ENCODE data around the gene ARHGEF10L. TPM values are rescaled to one million over a fixed set of nuclear protein-coding genes. Genes with fewer than 3 reads are reported as not detected.

ARHGEF10L gene
- total RNA-seq, 1 donor from 2014 or later = 57.9 TPM

GRCh38 chr1:17561247-17561548, 21.7 kb downstream of the ARHGEF10L start:
- DNase-seq = no peak
- Histone ChIP-seq H3K27me3 (ENCODE audit: low read depth) (no peaks in the 10 kb centered on the region), H3K36me3 (no peaks in the 10 kb centered on the region), H3K27ac (peak overlapping the region; percentile 72), H3K9me3 (no peaks in the 10 kb centered on the region), H3K4me1 (peaks cover 42% of the 10 kb centered on the region), H3K4me3 (peak overlapping the region; percentile 8)
- peak; percentile 7 to 15 for ATAC-seq
- intact Hi-C loops (cut with DNase I) = no loop called here
- TF ChIP-seq, protein P1, sequence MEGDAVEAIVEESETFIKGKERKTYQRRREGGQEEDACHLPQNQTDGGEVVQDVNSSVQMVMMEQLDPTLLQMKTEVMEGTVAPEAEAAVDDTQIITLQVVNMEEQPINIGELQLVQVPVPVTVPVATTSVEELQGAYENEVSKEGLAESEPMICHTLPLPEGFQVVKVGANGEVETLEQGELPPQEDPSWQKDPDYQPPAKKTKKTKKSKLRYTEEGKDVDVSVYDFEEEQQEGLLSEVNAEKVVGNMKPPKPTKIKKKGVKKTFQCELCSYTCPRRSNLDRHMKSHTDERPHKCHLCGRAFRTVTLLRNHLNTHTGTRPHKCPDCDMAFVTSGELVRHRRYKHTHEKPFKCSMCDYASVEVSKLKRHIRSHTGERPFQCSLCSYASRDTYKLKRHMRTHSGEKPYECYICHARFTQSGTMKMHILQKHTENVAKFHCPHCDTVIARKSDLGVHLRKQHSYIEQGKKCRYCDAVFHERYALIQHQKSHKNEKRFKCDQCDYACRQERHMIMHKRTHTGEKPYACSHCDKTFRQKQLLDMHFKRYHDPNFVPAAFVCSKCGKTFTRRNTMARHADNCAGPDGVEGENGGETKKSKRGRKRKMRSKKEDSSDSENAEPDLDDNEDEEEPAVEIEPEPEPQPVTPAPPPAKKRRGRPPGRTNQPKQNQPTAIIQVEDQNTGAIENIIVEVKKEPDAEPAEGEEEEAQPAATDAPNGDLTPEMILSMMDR (IDR thresholded peaks at IDR 0.05) = no peak

DNA sequence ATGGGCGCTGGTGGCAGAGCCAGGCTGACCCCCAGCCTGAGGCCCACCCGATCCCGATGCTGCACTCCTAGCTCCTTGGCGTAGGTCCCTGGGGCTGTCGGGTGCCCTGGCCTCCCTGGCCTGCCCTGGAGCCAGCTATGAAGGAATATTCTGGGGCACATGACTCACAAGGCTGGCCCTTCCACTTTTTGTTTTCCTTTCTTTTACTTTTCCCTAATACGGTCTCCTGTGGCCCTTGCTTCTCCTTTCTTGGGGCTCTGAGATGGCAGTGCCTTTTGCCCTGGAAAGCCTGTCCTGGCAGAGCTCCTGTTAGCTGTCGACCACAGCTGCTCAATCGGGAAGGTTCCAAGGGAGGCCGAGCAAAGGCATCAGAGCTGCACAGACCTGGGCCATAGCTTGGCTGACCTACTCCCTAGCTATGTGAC, 22.1 kb downstream of the ARHGEF10L start:
- peak overlapping the region; percentile 8 for H3K4me3 ChIP-seq
- H3K36me3 ChIP-seq = no peaks in the 10 kb centered on the region
- ATAC-seq = peak; percentile 51 to 63
- peak overlapping the region; percentile 72 for H3K27ac ChIP-seq
- TF ChIP-seq, protein P1 (IDR thresholded peaks at IDR 0.05) = no peak
- H3K27me3 ChIP-seq (ENCODE audit: low read depth) = no peaks in the 10 kb centered on the region
- intact Hi-C loops (cut with DNase I) = no loop called here
- H3K9me3 ChIP-seq = no peaks in the 10 kb centered on the region
- peaks cover 42% of the 10 kb centered on the region for H3K4me1 ChIP-seq
- DNase-seq = peak; percentile 56

DNA sequence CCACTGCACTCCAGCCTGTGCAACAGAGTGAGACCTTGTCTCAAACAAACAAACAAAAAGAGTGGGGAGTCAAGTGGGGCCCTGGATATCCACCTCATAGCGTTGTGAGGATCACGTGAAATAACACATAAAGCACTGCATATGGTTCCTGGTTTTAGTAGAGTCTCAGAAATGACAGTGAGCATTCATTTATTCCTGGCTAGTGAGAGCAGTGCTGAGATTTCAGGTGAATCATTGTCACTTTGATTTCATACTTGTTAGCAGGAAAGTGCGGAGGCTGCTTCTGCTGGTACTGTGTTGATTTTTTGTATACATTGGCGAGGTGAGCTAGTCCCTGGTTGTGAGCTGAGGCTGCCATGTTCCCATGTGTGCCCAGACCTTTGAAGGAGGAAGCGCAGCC, 22.9 kb downstream of the ARHGEF10L start:
- no peaks in the 10 kb centered on the region for H3K36me3 ChIP-seq
- ATAC-seq (no peak), DNase-seq (no peak)
- H3K27me3 ChIP-seq (ENCODE audit: low read depth) = no peaks in the 10 kb centered on the region
- H3K9me3 ChIP-seq = no peaks in the 10 kb centered on the region
- H3K4me1 ChIP-seq = peaks cover 43% of the 10 kb centered on the region
- TF ChIP-seq, protein P1 (IDR thresholded peaks at IDR 0.05) = no peak
- peak overlapping the region; percentile 72 for H3K27ac ChIP-seq
- H3K4me3 ChIP-seq = no peak overlapping the region
- intact Hi-C loops (cut with DNase I) = no loop called here

GRCh38 chr1:17563494-17564281, 24.2 kb downstream of the ARHGEF10L start:
- Histone ChIP-seq H3K27ac (no peak overlapping the region), H3K27me3 (ENCODE audit: low read depth) (no peaks in the 10 kb centered on the region), H3K4me3 (no peak overlapping the region), H3K4me1 (peaks cover 56% of the 10 kb centered on the region), H3K36me3 (no peaks in the 10 kb centered on the region), H3K9me3 (no peaks in the 10 kb centered on the region)
- TF ChIP-seq, protein P1 (IDR thresholded peaks at IDR 0.05) = no peak
- no peak for DNase-seq
- intact Hi-C loops (cut with DNase I) = no loop called here
- ATAC-seq = no peak

DNA sequence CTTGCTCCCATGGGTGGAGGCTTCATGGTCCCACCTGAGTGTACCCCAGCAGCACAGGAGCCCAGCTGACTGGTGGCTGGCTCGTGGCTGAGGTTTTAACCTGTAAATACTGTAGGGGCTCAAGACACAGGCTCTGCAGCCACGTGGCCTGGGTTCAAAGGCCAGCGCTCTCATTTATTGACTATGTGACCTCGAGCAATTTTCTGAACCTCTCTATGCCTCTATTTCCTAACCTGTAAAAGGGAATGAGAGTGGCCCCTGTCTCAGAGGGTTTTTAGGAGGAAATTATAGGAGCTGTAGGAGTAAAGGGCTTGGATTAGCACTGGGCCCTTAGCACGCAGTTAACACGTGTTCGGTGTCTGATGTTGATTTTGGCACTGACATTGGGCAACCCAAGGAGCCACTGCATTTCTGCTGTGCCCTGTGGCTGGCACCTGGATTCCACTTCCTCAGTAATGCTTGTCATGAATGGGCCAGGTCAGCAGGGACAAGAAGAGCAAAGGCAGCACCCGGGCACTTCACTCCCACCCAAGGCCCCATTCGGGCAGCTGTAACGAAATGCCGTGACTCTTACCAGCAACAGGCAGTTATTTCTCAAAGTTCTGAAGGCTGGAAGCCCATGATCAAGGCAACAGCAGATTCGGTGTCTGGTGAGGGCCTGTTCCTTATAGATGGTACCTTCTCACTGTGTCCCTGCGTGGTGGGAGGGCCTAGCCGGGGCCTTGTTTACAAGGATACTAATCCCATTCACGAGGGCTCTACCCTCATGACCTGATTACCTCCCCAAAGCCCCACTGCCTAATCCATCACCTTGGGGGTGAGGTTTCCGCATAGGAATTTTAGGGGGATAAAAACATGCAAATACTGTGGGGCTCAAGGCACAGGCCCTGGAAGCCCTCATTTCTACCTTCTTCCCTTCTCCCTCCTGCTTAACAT, 25.2 kb downstream of the ARHGEF10L start:
- ATAC-seq = peak; percentile 55

More for the DNA sequence above, 25.2 kb downstream of the ARHGEF10L start:
- Histone ChIP-seq H3K9me3 (no peaks in the 10 kb centered on the region), H3K27ac (no peak overlapping the region), H3K27me3 (ENCODE audit: low read depth) (no peaks in the 10 kb centered on the region), H3K4me3 (no peak overlapping the region), H3K4me1 (peaks cover 67% of the 10 kb centered on the region), H3K36me3 (no peaks in the 10 kb centered on the region)
- TF ChIP-seq, protein P1 (IDR thresholded peaks at IDR 0.05) = no peak
- no peak for DNase-seq
- intact Hi-C loops (cut with DNase I) = no loop called here

All from lower lobe of right lung (tissue), 2 donors.